Activated CD8-positive, alpha-beta T cell treated with anti-CD3 and anti-CD28 coated beads, Interleukin-2, amount 10 ng/mL, durations not matched to agents 7 days and 5 days (primary cell): ENCODE data around the gene TBC1D1. TPM values are rescaled to one million over a fixed set of nuclear protein-coding genes. Genes with fewer than 3 reads are reported as not detected.

Experiments used
- ATAC-seq: fragments of 150-1000 bp; cut with Tn5 transposase; one replicate; pipeline ENCODE4 v1.10.0; 2021; ENCODE audit warnings: moderate library complexity
- CTCF ChIA-PET: fragments of 350-600 bp; sonication (Branson Sonifier 250); formaldehyde crosslinking; loops from one replicate; lab custom pipeline; 2021; ENCODE audit warnings: antibody characterized with exemption; lab: Charles Lee
- POLR2A ChIA-PET: fragments of 350-600 bp; sonication (Branson Sonifier 250); formaldehyde crosslinking; loops from one replicate; lab custom pipeline; 2021; ENCODE audit warnings: antibody characterized with exemption; lab: Charles Lee
- DNase-seq: peaks from one replicate; pipeline ENCODE4 v3.0.0-alpha.2; 2020
- H3K27ac Mint-ChIP-seq: one replicate; pipeline ENCODE4 v1.8.0; 2021; ENCODE audit warnings: mild to moderate bottlenecking, mixed read lengths
- H3K27me3 Mint-ChIP-seq: one replicate; pipeline ENCODE4 v1.8.0; 2021; ENCODE audit warnings: low read depth, mixed read lengths
- H3K36me3 Mint-ChIP-seq: one replicate; pipeline ENCODE4 v1.8.0; 2021; ENCODE audit warnings: low read depth, mixed read lengths
- H3K4me1 Mint-ChIP-seq: one replicate; pipeline ENCODE4 v1.8.0; 2021; ENCODE audit warnings: low read depth, mixed read lengths
- H3K4me3 Mint-ChIP-seq: one replicate; pipeline ENCODE4 v1.8.0; 2021; ENCODE audit warnings: mild to moderate bottlenecking, mixed read lengths
- H3K9me3 Mint-ChIP-seq: one replicate; pipeline ENCODE4 v1.8.0; 2022; ENCODE audit warnings: mixed read lengths; ENCODE audit not compliant: insufficient read depth
- total RNA-seq, 2 experiments: library from RNA; stranded (reverse); gene quantifications; one replicate each; pipeline ENCODE4 v1.2.3, GENCODE V29; 2021

Gene TBC1D1
- total RNA-seq, 2 experiments from 2014 or later = 84.4 to 87.6 TPM

GRCh38 chr4:37999000-37999716, 108.3 kb downstream of the TBC1D1 start:
- no peak overlapping the region for H3K4me3 Mint-ChIP-seq
- H3K27ac Mint-ChIP-seq = peak overlapping the region; percentile 32
- peak; percentile 64 for ATAC-seq
- no peaks in the 10 kb centered on the region for H3K27me3 Mint-ChIP-seq
- no peaks in the 10 kb centered on the region for H3K9me3 Mint-ChIP-seq
- H3K4me1 Mint-ChIP-seq = peaks cover 53% of the 10 kb centered on the region
- ChIA-PET CTCF (no interaction called here), POLR2A (interaction anchor here (1.0 kb wide), 1 partner anchor 109 kb away, joined by 3 read pairs; the partner anchor contains the start of gene TBC1D1)
- H3K36me3 Mint-ChIP-seq = peaks cover 4% of the 10 kb centered on the region
- DNase-seq = peak; percentile 37

- H3K9me3 Mint-ChIP-seq = no peaks in the 10 kb centered on the region
- H3K4me3 Mint-ChIP-seq = no peak overlapping the region
- no peak for DNase-seq
- H3K4me1 Mint-ChIP-seq = peaks cover 46% of the 10 kb centered on the region
- POLR2A ChIA-PET = interaction anchor here (1.0 kb wide), 1 partner anchor 109 kb away, joined by 3 read pairs; the partner anchor contains the start of gene TBC1D1
- H3K27ac Mint-ChIP-seq = no peak overlapping the region
- ATAC-seq = no peak
- CTCF ChIA-PET = no interaction called here
- H3K27me3 Mint-ChIP-seq = no peaks in the 10 kb centered on the region
- peaks cover 5% of the 10 kb centered on the region for H3K36me3 Mint-ChIP-seq
Observed at GRCh38 chr4:37999965-38000364, 109.1 kb downstream of the TBC1D1 start.

- ATAC-seq (no peak), DNase-seq (no peak)
- ChIA-PET CTCF (no interaction called here), POLR2A (no interaction called here)
- H3K27me3 Mint-ChIP-seq = no peaks in the 10 kb centered on the region
- H3K4me1 Mint-ChIP-seq = peaks cover 37% of the 10 kb centered on the region
- no peak overlapping the region for H3K27ac Mint-ChIP-seq
- peaks cover 5% of the 10 kb centered on the region for H3K36me3 Mint-ChIP-seq
- H3K4me3 Mint-ChIP-seq = no peak overlapping the region
- H3K9me3 Mint-ChIP-seq = no peaks in the 10 kb centered on the region
Observed at GRCh38 chr4:38001927-38002326, 111.0 kb downstream of the TBC1D1 start.

GRCh38 chr4:38002451-38003071, 111.7 kb downstream of the TBC1D1 start:
- Mint-ChIP-seq H3K4me1 (peaks cover 36% of the 10 kb centered on the region), H3K4me3 (no peak overlapping the region), H3K9me3 (no peaks in the 10 kb centered on the region), H3K27me3 (no peaks in the 10 kb centered on the region), H3K36me3 (peaks cover 5% of the 10 kb centered on the region), H3K27ac (no peak overlapping the region)
- ATAC-seq = no peak
- DNase-seq = no peak
- ChIA-PET POLR2A (no interaction called here), CTCF (no interaction called here)

GRCh38 chr4:38003102-38003501, 112.2 kb downstream of the TBC1D1 start:
- Mint-ChIP-seq H3K9me3 (no peaks in the 10 kb centered on the region), H3K4me3 (no peak overlapping the region), H3K4me1 (peaks cover 33% of the 10 kb centered on the region), H3K27ac (no peak overlapping the region), H3K27me3 (no peaks in the 10 kb centered on the region), H3K36me3 (peaks cover 5% of the 10 kb centered on the region)
- no peak for DNase-seq
- CTCF ChIA-PET = no interaction called here
- POLR2A ChIA-PET = no interaction called here
- no peak for ATAC-seq

GRCh38 chr4:38003628-38004027, 112.7 kb downstream of the TBC1D1 start:
- CTCF ChIA-PET = interaction anchor here (1.4 kb wide), 1 partner anchor 200 kb away, joined by 3 read pairs; no protein-coding TSS in a partner anchor

GRCh38 chr4:38004062-38004461, 113.2 kb downstream of the TBC1D1 start:
- Mint-ChIP-seq H3K9me3 (no peaks in the 10 kb centered on the region), H3K36me3 (peaks cover 3% of the 10 kb centered on the region), H3K4me3 (no peak overlapping the region), H3K4me1 (peaks cover 25% of the 10 kb centered on the region), H3K27me3 (no peaks in the 10 kb centered on the region), H3K27ac (no peak overlapping the region)
- POLR2A ChIA-PET = no interaction called here
- CTCF ChIA-PET = interaction anchor here (1.4 kb wide), 1 partner anchor 200 kb away, joined by 3 read pairs; no protein-coding TSS in a partner anchor
- ATAC-seq (no peak), DNase-seq (no peak)

More at GRCh38 chr4:38003628-38004027, 112.7 kb downstream of the TBC1D1 start:
- ATAC-seq (no peak), DNase-seq (no peak)
- Mint-ChIP-seq H3K36me3 (peaks cover 3% of the 10 kb centered on the region), H3K4me3 (no peak overlapping the region), H3K27ac (no peak overlapping the region), H3K4me1 (peaks cover 29% of the 10 kb centered on the region), H3K27me3 (no peaks in the 10 kb centered on the region), H3K9me3 (no peaks in the 10 kb centered on the region)
- POLR2A ChIA-PET = no interaction called here

GRCh38 chr4:38004887-38005286, 114.0 kb downstream of the TBC1D1 start:
- H3K27ac Mint-ChIP-seq = no peak overlapping the region

GRCh38 chr4:38005637-38006036, 114.8 kb downstream of the TBC1D1 start:
- ATAC-seq (no peak), DNase-seq (no peak)
- Mint-ChIP-seq H3K27me3 (no peaks in the 10 kb centered on the region), H3K4me3 (no peak overlapping the region), H3K9me3 (no peaks in the 10 kb centered on the region), H3K36me3 (peaks cover 3% of the 10 kb centered on the region), H3K27ac (no peak overlapping the region), H3K4me1 (peaks cover 17% of the 10 kb centered on the region)
- POLR2A ChIA-PET = no interaction called here
- CTCF ChIA-PET = interaction anchor here (0.8 to 1.3 kb wide), 2 partner anchors 28 to 32 kb away, joined by 3 read pairs; no protein-coding TSS in a partner anchor

More at GRCh38 chr4:38004887-38005286, 114.0 kb downstream of the TBC1D1 start:
- Mint-ChIP-seq H3K36me3 (peaks cover 3% of the 10 kb centered on the region), H3K9me3 (no peaks in the 10 kb centered on the region), H3K4me3 (no peak overlapping the region), H3K4me1 (peaks cover 17% of the 10 kb centered on the region), H3K27me3 (no peaks in the 10 kb centered on the region)
- DNase-seq = no peak
- ATAC-seq = no peak
- CTCF ChIA-PET = interaction anchor here (0.8 to 1.4 kb wide), 2 partner anchors 27 to 201 kb away, joined by 3 read pairs; no protein-coding TSS in a partner anchor
- POLR2A ChIA-PET = no interaction called here

- ATAC-seq = no peak
- Mint-ChIP-seq H3K27me3 (no peaks in the 10 kb centered on the region), H3K9me3 (no peaks in the 10 kb centered on the region), H3K4me3 (no peak overlapping the region), H3K4me1 (peaks cover 13% of the 10 kb centered on the region), H3K27ac (no peak overlapping the region), H3K36me3 (peaks cover 2% of the 10 kb centered on the region)
- POLR2A ChIA-PET = no interaction called here
- CTCF ChIA-PET = interaction anchor here (2.2 kb wide), 1 partner anchor 28 kb away, joined by 4 read pairs; no protein-coding TSS in a partner anchor
- no peak for DNase-seq
Observed at GRCh38 chr4:38007645-38008044, 116.8 kb downstream of the TBC1D1 start.

- no peak for ATAC-seq
- Mint-ChIP-seq H3K4me3 (no peak overlapping the region), H3K4me1 (peaks cover 5% of the 10 kb centered on the region), H3K36me3 (peaks cover 2% of the 10 kb centered on the region), H3K27ac (no peak overlapping the region), H3K9me3 (no peaks in the 10 kb centered on the region), H3K27me3 (no peaks in the 10 kb centered on the region)
- POLR2A ChIA-PET = no interaction called here
- CTCF ChIA-PET = interaction anchor here (2.2 kb wide), 1 partner anchor 27 kb away, joined by 4 read pairs; no protein-coding TSS in a partner anchor
- DNase-seq = no peak
Observed at GRCh38 chr4:38008571-38009021, 117.7 kb downstream of the TBC1D1 start.

GRCh38 chr4:38009421-38009820, 118.5 kb downstream of the TBC1D1 start:
- no peak for ATAC-seq
- Mint-ChIP-seq H3K27me3 (no peaks in the 10 kb centered on the region), H3K4me3 (no peak overlapping the region), H3K4me1 (peaks cover 5% of the 10 kb centered on the region), H3K9me3 (no peaks in the 10 kb centered on the region), H3K27ac (no peak overlapping the region), H3K36me3 (peaks cover 2% of the 10 kb centered on the region)
- no peak for DNase-seq
- ChIA-PET POLR2A (no interaction called here), CTCF (interaction anchor here (2.2 kb wide), 1 partner anchor 26 kb away, joined by 4 read pairs; no protein-coding TSS in a partner anchor)
